Stimulated activated CD8-positive, alpha-beta memory T cell treated with anti-CD3 and anti-CD28 coated beads, Interleukin-4, amount 100 ng/mL, for 24 hours (primary cell): Measurements from ENCODE around the gene PPP2R5C.

Source experiments
- DNase-seq: peaks from one replicate; pipeline ENCODE4 v3.0.0-alpha.2; 2020; ENCODE audit warnings: low read depth

PPP2R5C gene

DNA sequence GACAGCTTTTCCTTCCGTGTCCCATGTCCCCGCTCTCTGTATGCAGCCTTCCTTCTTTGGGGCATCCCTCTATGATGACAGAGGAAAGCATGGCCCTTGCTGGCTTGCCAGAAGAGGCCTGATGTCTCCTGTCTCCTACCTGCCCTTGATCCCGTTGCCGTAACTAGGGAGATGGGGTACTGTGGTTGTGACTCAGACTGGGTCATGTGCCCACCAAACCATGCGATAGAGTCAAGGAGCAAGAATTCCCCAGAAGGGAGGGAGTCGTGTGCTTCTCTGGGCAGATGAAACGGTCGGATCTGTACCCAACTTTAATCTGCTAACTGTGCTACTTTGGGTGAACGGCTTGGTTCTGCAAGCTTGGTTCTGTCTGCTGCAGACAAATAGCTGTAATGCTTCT lies 103.8 kb downstream of the PPP2R5C start:
- DNase-seq = no peak

DNA sequence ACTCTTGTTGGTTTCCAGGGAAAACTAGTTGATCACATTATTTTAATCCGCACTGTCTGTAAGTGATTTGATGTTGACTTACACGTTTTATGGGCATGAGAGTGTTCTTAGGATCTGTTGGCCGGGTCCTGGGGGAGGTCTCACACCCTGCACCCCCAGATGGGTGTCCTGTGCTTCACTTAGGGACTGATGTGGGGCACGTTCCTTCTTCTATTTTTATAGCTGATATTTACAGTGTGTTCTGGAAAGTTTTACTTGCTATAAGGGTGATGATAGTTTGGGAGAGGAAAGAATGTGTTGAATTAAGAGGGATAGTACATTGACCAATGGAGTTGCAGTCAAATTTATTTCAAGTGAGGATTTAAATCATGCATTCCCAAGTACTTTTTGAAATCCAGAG lies 106.3 kb downstream of the PPP2R5C start:
- DNase-seq = no peak

DNA sequence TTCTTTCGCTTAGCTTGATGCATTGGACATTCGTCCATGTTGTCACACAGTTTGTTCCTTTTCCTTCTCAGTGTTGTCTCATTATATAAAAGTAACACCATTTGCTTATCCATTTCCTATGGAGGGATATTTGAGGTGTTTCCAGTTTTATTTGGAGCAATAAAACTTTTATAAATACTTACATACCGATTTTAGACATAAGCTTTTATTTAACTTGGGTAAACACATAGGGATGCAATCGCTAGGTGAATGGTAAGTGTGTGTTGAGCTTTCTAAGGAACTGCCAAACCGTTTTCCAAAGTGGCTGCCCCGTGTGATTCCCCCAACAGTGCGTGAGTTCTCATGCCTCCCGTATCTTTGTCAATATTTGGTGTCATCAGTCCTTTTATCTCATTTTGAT lies 107.7 kb downstream of the PPP2R5C start:
- no peak for DNase-seq

DNA sequence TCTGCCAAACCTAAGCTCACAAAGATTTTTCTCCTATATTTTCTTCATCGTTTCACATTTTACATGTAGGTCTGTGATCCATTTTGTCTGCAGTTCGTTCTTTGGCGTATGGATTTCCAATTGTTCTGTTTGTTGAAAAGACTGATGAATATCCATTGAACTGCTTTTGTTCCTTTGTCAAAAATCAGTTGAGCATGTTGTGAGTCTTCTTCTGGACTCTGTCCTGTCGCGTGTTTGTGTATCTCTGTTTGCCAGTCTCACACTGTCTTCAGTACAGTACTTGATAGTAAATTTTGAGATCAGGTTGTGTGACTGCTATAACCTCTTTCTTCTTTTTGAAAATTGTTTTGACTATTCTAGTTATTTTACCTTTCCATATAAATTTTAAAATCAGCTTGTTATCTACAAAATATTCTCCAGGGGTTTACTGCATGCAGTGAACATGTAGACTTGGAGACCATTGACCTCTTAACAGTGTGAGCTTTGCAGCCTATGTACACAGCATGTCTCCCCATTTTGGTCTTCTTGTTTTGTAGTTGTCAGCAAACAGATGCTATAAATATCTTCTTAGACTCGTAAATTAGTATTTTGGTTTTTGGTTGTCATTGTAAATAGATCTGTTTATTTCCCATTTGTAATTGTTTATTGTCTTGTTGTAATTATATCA lies 108.9 kb downstream of the PPP2R5C start:
- DNase-seq = no peak

DNA sequence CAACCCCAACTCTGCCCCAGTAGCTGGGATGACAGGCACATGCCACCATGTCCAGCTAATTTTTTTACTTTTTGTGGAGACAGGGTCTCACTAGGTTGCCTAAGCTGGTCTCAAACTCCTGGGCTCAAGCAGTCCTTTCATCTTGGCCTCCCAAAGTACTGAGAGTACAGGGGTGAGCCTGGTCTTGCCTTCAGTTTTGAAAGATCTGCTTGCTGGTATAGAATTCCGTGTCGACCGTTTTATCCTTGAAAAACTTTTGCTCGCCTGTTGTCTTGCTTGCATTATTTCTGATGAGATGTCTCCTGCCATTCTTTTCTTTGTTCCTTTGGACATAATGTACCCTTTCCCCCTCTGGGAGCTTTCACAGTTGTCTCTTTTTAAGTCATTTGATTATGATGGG lies 110.8 kb downstream of the PPP2R5C start:
- DNase-seq = no peak

DNA sequence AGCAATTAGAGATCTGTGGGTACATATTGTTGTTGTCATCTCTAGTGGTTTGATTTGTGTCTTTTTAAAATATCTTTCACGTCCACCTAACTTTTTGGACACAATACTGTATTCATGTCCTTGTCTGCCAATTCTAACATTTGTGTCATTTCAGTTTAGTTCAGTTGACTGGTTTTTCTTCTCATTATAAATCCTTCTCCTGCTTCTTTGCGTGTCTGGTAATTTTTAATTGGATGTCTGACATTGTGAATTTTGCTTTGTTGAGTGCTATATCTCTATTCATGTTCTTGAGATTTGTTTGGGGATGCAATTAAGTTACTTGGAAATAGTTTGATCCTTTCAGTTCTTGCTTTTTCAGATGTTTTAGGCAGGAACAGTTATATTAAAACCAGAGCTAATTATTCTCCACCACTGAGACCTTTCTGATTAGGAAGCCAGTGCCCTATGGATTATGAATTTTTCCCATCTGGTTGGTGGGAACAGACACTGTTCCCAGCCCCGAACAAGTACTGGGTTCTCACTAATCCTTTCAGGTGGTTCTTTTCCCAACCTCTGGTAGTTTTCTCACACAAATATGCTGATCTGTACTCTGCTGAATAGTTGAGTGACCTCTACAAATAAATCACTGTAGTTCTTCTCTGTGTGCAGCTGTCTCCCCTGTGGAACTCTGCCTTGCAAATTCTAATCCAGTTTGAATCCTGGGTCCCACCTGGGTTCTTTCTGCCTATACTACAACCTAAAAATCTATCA lies 111.7 kb downstream of the PPP2R5C start:
- DNase-seq = no peak

DNA sequence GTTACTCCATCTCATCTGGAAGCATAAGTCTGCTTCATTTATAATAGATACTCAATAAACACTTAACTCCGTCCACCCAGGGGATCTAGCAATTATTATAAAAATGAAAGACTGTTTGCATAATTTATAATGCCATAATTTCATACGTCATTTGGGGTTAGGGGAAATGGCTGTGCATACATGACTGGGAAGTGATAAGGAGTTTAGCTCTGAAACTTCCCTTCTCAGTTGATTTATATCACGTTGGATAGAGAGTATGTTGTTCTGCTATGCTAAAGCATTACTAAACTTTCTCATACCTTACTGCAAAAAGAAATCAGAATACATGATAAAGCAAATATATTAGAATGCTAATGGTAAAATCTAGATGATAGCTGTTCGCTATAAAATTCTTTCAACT lies 112.5 kb downstream of the PPP2R5C start:
- DNase-seq = no peak

DNA sequence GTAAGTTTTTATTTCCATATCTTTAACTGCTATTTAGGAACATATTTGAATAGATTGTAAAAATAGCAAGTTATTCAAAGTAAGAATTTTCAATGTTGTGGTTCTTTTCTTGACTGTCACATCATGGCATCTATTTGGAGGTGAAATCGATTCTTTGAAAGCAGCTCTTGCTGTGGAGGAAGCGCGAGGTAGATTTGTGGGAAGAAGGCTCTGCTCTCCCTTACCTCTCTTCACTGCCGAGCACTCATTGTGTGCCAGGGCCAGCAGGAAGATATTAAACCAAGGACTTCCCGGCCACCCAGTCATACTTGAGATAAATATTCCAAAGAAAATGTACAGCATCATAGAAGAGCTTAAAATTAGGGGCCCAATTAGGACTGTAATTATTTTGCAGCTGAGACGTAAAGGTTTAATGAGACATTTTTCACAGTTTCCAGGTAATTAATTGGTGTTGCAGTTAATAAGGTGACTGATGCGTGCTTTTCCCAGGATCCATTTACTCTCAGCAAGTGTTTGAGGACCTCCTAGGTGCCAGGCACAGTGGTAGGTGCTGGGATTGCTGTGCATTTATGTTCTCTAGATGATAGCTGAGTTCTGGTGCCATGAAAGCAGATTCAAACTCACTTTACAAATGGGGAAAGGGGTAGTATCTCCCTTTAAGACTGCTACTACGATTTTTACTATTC lies 113.7 kb downstream of the PPP2R5C start:
- no peak for DNase-seq

DNA sequence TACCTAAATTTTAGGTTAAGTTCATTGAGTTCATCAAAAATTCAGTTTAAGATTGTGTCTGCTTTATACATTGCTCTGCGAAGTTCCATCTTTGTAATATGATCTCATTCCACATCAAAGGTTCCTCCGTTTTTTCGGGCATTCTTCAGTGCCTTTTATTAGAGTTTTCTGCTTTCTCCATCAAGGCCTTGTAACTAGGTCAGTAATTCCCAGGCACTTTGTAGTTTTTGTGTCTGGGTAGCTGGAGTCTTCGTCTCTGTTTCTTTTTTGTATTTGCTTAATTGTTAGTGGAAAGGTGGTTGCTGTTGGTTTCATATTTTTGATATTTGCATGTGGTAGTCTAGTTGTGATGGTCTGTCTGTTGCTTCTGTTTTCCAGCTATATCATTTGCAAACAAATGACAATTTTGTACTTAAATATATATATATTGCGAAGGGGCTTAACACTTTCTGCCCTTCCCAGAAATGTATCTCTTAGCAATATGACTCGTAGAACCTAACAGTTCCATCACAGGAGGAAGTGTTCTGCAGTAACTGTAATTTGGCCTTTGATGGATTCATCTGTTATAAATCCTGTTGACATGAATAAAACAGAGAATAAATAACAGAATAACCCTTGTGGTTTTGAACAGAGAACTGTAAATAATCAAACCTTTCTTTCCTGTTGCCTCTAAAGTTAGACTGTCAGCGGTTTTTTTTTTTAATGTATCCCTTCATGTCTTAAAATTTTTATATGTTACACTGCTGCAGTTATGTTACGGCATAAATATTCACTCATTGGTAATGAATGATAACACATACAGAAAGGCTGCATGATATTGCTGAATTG lies 114.4 kb downstream of the PPP2R5C start:
- DNase-seq = no peak

DNA sequence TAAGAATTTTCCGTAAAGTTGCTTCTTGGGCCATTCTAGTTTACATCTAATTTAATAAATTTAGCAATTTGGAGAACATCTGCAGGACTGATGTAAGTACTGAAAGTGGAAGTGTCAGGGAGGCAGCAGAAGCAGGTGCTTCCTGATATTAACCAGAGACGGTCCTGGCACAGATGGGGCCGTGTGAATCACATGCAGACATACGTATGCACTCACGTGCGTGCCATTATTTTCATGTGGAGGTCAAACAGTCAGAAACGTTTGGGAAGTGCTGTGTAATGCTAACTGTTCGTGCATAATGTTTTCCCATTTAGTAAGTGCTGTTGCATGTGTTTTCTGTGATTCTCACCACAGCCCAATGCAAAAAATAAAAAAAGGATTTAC lies 115.0 kb downstream of the PPP2R5C start:
- peak; percentile 37 for DNase-seq

DNA sequence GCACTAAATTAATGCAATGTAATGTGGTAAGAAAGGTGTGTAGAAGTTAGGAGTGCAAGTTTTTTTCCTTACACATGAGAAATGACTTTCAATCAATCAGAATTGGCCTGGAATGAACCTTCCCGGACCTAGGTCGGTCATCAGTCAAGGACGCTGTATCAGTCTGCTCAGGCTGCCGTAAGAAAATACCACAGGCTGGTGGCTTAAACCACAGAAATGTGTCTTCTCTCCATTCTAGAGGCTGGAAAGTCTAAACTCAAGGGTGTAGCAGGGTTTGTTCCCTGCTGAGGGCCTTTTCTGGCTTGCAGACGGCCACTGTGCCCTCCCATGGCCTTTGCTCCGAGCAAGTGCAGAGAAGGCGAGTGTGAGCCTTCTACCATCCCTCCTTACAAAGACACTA lies 116.3 kb downstream of the PPP2R5C start:
- DNase-seq = no peak

DNA sequence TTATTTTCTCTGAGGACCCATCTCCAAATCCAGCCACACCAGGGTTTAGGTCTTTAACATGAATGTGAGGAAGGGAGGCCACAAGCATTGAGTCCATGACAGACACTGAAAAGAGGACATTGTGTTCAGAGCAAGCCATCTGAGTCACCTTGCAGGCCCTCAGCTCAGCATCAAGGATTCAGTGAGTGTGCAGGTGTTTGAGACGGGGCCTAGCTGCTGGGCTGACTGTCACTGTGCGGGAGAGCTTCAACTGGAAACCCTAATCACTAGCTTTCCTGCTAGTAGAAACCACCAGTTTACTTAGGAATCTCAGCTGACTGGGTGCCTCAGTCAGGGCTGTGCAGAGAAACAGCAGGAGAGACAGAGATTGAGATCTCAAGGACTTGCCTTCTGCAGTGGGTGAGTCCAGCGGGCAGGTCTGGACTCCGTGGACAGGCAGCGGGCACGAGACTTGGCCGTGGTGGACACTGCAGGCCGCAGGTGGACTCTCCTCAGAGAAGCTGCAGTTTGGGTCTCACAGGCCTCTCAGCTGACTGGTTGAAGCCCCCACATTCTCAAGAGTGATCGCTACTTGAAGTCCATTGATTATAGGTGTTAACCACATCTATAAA lies 116.8 kb downstream of the PPP2R5C start:
- DNase-seq = no peak

DNA sequence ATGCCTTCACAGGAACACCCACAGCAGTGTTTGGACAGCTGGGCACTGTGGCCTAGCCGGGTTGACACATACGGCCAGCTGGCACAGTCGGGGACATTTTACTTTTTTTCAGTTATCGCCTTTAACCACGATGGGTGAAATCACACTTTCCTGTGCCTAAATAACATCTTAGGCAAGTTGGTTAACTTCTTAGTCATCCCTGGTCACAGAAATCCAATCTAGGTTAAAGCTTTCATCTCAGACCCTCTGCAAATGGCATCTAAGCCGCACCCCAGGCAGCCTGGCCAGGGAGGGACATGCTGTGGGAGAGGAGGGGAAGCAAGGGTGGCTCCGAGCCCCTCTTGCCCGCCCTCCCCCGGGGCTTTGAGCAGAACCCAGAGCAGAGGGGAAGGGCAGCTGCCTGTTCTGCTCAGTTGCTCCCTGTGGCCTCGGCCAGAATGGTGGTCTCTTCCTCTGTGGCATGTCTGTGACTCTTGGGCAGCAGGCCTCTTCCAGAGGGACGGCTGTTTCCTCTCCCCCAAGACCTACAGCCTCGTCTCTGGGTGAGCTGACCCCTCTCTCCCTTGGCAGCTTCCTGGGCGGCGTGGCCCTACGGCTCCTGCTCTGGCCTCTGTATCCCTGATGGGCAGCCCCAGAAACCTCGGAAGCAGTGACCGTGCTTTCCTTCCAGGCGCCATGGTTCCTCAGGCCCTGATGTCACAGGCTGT lies 117.5 kb downstream of the PPP2R5C start:
- DNase-seq = no peak

DNA sequence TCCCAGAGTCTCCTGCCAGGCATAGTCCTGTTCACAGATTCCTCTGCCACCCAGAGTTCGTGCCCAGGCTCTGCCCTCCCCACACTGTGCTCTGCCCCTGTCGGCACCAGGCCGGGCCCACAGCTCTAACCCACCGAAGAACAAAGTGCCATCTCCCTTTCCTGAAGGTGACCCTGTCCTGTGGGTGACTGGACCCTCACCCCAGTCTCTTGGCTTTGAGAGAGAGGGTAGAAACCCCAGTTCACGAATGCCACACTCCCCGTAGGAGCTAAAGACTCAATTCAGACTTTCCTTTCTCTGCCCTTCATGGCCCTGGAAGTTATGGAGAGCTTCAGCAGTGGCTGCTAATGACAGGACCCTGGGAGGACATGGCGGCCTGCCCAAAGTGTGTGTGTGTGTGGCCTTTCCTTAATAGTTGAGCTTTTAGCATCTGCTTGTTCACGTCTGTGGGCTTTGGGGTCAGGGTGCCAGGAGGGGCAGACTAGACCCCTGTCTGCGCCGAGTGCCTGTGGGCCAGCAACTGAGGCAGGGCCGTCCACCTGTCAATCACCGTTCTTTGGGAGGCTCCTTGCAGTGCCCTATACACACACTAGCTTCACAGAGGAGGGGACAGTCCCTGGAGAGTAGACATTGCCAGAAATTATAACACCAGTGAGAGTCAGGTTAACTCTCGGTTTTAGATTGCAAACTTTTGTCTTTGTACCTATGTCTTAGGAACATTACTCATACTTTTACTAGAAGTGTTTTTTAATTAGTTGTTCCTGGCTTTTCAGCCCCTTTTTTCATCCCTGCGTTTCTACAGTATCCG lies 118.2 kb downstream of the PPP2R5C start:
- DNase-seq = no peak

DNA sequence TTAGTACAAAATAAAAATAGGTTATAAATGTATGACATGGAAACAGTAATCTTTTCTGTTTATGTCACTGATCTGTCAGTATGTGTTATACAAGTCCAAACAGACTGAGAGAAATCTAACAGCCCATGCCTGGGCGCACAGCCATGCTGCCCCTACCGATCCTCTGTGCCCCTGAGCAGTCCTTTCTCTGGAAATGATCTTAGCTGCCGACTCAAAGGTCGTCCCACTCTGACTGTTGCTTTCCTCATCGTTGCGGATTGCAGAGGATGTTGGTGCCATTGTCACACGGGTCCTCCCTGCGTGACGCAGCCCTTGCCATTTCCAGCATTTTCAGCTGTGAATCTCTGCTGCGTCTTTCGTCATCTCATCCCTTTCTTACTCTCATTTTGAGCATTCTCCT lies 119.9 kb downstream of the PPP2R5C start:
- DNase-seq = no peak

DNA sequence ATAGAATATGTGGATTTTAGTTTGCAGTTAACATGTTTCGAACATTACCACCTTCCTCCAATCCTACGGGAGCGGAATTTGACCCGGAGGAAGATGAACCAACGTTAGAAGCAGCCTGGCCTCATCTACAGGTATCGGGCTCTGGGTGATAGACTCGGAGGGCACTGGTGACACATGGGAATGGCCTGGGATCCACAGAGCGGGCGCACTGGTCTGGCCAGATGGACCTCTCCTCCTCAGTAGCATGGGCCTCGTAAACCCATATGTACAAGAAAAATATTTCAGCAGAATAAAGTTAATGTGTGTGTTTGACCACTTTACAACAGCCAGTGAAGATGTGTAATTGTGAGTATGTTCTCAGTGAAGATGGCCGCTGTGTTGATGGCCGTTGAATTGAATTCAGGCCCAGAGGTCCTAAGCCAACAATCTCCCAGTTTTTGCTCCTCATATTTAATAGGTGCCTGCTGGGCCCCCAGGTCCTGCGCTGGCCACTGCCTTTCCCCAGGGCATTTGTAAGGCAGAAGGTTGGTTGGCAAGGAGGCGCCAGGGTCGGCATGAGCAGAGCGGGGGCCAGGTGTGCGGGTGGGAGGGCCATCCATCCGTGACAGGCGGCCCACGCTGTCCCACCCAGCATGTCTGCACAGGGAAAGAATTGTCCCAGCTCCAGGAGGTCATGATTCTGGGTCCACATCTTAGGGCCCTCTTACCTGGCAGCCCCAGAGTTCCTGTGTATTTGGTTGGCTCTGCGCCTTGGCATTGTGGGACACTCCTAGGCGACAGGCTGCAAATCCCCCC lies 120.8 kb downstream of the PPP2R5C start:
- DNase-seq = no peak

DNA sequence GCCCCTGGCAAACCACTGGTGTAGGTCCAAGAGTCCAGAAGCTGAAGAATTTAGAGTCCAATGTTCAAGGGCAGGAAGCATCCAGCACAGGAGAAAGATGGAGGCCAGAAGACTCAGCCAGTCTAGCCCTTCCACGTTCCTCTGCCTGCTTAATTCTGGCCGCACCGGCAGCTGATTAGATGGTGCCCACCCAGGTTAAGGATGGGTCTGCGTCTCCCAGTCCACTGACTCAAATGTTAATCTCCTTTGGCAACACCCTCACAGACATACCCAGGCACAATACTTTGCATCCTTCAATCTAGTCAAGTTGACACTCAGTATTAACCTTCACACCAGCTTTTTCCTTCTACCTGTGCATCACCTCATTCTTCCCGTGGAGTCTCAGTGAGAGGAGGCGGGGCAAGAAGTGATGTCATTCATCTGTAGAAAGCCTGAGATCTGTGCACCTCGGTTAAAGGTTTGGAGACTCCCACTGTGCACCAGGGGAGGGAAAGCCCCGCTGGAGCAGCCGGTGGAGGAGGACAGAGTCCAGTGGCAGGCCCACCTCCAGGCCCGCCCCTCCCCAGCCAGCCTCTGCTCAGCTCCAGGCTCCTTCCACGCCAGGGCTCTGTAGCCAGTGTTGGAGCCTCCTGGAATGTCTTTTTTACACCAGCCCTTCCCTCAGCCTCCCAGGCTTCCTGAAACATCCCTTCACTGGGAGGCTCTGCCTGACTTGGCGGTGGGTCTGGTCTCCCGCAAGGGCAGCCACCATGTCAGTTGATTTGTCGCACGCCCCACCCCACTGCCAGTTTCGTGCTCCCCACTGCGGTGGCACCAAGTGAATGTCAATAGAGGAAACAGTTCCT lies 122.8 kb downstream of the PPP2R5C start:
- no peak for DNase-seq

DNA sequence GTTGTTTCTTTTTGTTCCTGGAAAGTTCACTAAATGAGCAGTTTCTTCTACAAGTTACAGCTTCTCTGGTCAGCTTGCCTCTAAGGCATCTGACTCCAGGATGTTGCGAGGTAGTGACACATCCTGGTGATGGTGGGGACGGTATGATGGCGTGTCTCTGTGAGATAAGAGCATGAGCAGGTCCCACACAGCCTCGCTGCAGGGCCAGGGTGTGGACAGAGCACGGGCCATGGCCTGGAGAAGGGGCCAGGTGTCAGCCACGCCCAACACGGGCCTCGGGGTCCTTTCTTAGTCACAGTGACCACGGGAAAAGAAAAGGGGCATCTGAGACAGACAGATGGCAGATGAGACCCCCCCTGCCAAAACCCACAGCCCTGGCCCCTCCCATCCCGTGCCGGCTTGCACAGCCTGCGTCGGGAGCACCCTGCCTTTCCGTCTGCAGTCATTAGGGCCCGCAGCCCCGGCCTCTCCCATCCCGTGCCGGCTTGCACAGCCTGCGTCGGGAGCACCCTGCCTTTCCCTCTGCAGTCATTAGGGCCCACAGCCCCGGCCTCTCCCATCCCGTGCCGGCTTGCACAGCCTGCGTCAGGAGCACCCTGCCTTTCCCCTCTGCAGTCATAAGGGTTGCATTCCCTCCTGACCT lies 123.5 kb downstream of the PPP2R5C start:
- no peak for DNase-seq
